Mucosa of stomach (tissue), 1 donor: ENCODE results near the gene PEX5L.
"Not testable (repeated sequence)": the region's sequence is repeated elsewhere in the genome, so short reads cannot be mapped to it uniquely, and the experiment has no call there.

Source experiments
- H3K27me3 ChIP-seq: one replicate; pipeline ENCODE4 v1.7.0; 2013; ENCODE audit warnings: mild to moderate bottlenecking, low read length; ENCODE audit not compliant: control insufficient read depth, insufficient read depth
- H3K36me3 ChIP-seq: one replicate; pipeline ENCODE4 v1.7.0; 2013; ENCODE audit warnings: low read length; ENCODE audit not compliant: control insufficient read depth, insufficient read depth
- H3K4me1 ChIP-seq: one replicate; pipeline ENCODE4 v1.7.0; 2013; ENCODE audit warnings: mild to moderate bottlenecking, low read length; ENCODE audit not compliant: control insufficient read depth, insufficient read depth
- H3K4me3 ChIP-seq: one replicate; pipeline ENCODE4 v1.7.0; 2013; ENCODE audit warnings: low read length
- H3K9ac ChIP-seq: one replicate; pipeline ENCODE4 v1.7.0; 2013; ENCODE audit warnings: mild to moderate bottlenecking, low read length, moderate library complexity
- H3K9me3 ChIP-seq: one replicate; pipeline ENCODE4 v1.7.0; 2013; ENCODE audit warnings: mild to moderate bottlenecking, low read length, moderate library complexity; ENCODE audit not compliant: control insufficient read depth
- donor health status: Pancreatic carcinoma.

The PEX5L gene

DNA sequence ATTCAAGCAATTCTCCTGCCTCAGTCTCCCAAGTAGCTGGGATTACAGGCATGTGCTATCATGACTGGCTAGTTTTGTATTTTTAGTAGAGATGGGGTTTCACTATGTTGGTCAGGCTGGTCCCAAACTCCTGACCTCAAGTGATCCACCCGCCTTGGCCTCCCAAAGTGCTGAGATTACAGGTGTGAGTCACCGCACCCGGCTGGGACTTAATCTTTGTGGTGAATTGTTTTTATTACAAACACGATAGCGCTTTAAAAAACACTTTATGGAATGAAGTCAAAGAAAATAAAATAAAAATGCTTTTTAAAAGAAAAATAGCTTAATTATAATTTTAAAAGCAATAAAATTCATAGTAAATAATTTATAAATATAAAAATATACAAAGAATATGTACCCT is 253.9 kb downstream of the PEX5L start:
- H3K4me3 ChIP-seq, H3K9ac ChIP-seq, H3K4me1 ChIP-seq, H3K36me3 ChIP-seq, H3K27me3 ChIP-seq, H3K9me3 ChIP-seq: not testable (repeated sequence)

DNA sequence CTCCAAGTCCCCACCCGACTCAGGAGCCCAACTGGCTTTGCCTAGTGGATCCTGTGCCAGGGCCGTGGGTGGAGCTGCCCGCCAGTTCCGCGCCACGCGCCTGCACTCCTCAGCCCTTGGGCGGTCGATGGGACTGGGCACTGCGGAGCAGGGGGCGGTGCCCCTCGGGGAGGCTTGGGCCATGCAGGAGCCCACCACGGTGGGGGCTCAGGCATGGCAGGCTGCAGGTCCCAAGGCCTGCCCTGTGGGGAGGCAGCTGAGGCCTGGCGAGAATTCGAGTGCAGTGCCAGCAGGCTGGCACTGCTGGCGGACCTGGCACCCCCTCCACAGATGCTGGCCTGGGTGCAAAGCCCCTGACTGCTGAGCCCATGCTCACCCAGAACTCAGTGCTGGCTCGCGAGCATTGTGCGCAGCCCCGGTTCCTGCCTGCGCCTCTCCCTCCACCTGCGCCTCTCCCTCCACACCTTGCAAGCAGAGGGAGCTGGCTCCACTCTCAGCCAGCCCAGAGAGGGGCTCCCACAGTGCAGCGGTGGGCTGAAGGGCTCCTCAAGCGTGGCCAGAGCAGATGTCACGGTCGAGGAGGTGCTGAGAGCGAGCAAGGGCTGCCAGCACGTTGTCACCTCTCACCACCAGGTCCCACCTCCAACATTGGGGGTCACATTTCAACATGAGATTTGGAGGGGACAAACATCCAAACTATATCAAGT is 261.2 kb downstream of the PEX5L start:
- peaks cover 6% of the 10 kb centered on the region for H3K4me1 ChIP-seq
- H3K4me3 ChIP-seq = no peak overlapping the region
- no peaks in the 10 kb centered on the region for H3K9me3 ChIP-seq
- H3K9ac ChIP-seq = no peak overlapping the region
- no peaks in the 10 kb centered on the region for H3K36me3 ChIP-seq
- H3K27me3 ChIP-seq = no peaks in the 10 kb centered on the region

DNA sequence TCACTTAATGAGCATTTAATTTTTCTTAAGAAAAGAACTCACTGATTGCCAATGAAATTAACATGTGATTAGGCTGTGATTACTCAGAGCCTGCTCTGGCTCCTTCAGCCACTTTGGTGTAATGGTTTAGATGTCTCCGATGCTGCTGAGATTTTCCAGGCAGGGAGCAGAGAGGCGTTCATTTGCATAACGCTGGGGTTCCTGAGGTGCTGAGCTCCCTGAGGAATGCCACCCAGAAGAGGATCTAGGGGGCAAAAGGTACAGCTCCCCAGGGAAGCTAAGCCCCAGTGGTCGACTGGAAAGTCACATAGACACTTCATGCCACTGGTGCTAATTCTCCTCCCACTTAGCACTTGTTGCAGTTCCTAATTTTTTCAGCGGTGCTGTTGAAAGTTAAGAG is 264.4 kb downstream of the PEX5L start:
- Histone ChIP-seq H3K27me3 (no peaks in the 10 kb centered on the region), H3K9ac (no peak overlapping the region), H3K36me3 (no peaks in the 10 kb centered on the region), H3K9me3 (no peaks in the 10 kb centered on the region), H3K4me3 (no peak overlapping the region), H3K4me1 (peaks cover 13% of the 10 kb centered on the region)

DNA sequence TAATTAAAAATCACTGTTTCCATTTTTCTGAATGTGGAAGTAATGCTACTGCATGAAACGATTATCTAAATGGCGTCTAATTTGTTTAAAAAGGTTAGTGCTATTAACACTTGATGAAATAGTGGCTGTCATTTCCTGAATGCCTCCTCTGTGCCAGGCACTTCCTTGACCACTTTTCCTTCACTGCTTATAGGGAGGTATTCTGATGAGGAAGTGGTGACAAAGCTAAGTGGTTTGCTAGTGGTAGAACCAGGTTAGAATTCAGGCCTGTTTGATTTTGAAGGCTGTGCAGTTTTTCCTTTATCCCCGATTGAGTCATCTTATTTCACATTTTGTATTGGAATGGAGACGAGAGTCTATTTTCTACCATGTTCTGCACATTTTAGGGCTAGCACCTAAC is 264.9 kb downstream of the PEX5L start:
- H3K9me3 ChIP-seq = no peaks in the 10 kb centered on the region
- H3K36me3 ChIP-seq = no peaks in the 10 kb centered on the region
- no peak overlapping the region for H3K9ac ChIP-seq
- H3K27me3 ChIP-seq = no peaks in the 10 kb centered on the region
- H3K4me3 ChIP-seq = no peak overlapping the region
- peaks cover 13% of the 10 kb centered on the region for H3K4me1 ChIP-seq

DNA sequence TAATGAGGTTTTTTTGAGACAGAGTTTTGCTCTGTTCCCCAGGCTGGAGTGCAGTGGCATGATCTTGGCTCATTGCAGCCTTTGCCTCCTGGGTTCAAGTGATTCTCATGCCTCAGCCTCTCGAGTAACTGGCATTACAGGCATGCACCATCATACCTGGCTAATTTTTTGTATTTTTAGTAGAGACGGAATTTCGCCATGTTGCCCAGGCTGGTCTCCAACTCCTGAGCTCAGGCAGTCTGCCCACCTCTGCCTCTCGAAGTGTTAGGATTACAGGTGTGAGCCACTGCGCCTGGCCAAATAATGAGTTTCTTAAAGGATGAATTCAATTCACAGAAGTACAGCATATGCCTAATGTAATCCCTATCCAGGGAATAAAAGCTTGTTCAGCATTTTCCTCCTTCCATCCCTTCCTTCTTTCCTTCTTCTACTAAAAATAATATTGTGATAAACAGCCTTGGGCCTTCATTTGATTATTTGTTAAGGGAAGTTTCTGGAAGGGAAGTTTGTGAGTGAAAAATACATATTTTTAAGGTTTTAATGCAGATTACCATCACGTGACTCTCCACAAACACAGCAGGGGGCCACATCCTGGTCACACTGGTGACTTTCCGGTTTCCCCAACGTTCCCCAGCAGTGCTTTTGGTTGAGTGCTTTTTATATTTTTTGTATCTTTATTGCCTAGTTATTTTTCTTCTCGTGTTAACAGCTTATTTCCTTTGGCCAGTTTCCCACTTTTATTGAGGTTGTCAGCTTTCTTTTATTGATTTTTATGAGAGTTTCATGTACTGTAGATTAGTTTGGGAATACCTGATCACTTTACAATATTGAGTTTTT is 267.1 kb downstream of the PEX5L start:
- Histone ChIP-seq H3K9ac (no peak overlapping the region), H3K4me3 (no peak overlapping the region), H3K27me3 (no peaks in the 10 kb centered on the region), H3K36me3 (no peaks in the 10 kb centered on the region), H3K4me1 (peaks cover 13% of the 10 kb centered on the region), H3K9me3 (no peaks in the 10 kb centered on the region)

DNA sequence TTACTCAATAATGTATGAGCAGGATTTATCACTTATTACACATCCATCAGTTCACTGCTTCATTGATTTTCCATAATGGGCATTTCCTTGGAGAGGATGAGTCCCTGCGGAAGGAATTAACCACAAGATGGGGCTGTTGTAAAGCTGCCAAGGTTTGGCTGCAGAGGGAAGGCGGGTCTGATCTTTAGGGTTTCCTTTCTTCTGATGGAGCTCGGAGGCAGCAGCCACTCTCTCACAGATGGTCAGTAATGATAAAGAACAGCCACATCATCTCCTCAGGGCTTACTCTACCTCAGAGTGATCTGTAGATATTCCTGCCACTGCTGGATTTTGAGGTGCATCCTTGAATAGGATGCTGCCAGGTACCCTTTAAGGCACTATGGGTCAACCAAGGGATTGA is 268.7 kb downstream of the PEX5L start:
- Histone ChIP-seq H3K4me3 (no peak overlapping the region), H3K27me3 (no peaks in the 10 kb centered on the region), H3K4me1 (peaks cover 13% of the 10 kb centered on the region), H3K36me3 (no peaks in the 10 kb centered on the region), H3K9ac (no peak overlapping the region), H3K9me3 (no peaks in the 10 kb centered on the region)

DNA sequence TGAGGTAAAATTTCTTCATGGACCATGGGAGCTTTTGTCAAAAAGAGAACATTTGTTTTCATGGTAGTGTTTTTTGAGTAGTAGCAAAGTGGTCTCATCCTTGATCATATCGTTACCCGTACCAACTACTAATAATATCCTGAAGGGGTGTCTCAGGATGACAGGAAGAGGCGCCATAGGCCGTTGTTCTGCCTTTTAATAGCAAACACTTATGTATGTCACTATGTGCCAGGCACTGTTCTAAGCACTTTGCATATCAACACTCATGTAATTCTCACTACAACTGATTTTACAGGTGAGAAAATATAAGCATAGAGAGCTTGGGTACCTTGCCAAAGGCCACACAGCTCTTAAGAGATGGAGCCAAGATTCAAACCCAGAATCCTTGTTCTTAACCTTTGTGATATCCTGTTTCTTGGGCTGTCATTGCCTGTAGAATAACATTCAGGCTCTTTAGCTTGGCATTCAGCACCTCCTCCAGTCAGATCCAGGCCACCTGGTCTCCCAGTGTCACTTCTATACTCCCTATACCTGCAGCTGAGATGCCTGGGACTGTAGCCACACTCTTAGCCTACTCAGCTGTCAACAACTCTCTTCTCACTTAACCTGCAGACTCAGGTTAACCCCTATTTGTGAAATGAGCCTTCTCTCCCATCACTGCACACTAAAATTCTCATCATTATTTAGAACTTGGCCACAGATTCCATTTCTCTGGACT is 270.2 kb downstream of the PEX5L start:
- Histone ChIP-seq H3K36me3 (no peaks in the 10 kb centered on the region), H3K27me3 (no peaks in the 10 kb centered on the region), H3K4me3 (no peak overlapping the region), H3K9ac (no peak overlapping the region), H3K9me3 (no peaks in the 10 kb centered on the region), H3K4me1 (peaks cover 10% of the 10 kb centered on the region)

DNA sequence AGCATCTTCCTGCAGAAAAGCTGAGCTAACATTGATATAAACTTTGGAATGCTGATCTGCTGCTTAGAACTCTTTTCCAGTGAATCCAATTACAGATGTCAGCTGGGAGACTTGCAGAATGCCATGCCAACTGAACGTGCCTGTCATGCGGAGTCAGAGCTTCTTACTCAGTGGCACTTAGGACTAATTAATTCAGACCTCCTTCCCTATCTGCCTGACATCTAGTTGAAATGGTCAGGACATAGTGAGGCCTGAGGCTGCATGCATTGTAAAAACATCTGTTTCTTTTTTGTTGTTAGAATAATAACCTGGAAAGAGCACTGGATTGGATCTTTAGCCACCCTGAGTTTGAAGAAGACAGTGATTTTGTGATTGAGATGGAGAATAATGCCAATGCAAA is 271.3 kb downstream of the PEX5L start:
- Histone ChIP-seq H3K9me3 (no peaks in the 10 kb centered on the region), H3K36me3 (no peaks in the 10 kb centered on the region), H3K4me3 (no peak overlapping the region), H3K27me3 (no peaks in the 10 kb centered on the region), H3K4me1 (peaks cover 6% of the 10 kb centered on the region), H3K9ac (no peak overlapping the region)

DNA sequence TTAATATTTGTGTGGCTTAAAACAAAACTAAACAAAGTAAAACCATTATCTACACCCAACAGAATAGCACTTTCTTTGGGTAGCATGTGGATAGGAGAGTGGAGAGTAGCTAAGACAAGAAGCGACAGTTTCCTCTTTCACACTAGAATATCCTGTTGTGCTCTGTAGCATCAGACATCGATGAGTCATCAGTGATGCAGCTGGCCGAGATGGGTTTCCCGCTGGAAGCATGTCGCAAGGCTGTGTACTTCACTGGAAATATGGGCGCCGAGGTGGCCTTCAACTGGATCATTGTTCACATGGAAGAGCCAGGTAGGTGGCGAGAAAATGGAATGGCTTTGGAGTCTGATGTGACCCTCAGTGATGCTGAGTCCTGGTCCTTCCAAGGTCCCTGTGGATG is 275.8 kb downstream of the PEX5L start:
- no peak overlapping the region for H3K4me3 ChIP-seq
- H3K4me1 ChIP-seq = no peaks in the 10 kb centered on the region
- H3K36me3 ChIP-seq = no peaks in the 10 kb centered on the region
- no peaks in the 10 kb centered on the region for H3K9me3 ChIP-seq
- no peak overlapping the region for H3K9ac ChIP-seq
- no peaks in the 10 kb centered on the region for H3K27me3 ChIP-seq

DNA sequence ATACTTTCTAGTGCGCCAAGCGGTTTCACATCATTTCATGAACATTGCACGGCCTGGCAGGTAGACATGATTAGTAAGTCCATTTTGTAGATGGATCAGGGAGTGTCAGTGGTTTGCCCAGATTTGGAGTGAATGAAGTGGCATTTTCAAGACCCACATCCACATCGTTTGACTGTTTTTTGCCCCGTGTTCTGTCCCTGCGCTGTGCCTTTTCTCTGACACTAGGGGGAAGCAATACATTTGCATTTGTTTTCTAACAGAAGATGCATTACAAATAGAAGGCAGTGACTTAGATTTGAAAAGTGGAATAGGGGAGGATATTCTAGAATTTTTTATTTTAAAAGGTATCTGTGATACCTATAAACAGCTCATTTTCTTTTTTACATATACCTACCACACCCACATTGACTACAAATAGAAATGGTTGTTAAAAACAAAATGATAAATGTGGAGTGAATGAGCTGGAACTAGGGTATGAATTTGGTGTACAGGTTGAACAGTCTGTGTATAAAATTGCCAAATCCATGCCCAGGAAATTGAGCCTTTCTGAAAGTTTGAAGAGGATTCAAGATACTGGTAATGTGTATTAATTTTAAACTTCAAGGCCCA is 285.9 kb downstream of the PEX5L start:
- Histone ChIP-seq H3K9me3 (no peaks in the 10 kb centered on the region), H3K9ac (no peak overlapping the region), H3K27me3 (no peaks in the 10 kb centered on the region), H3K36me3 (no peaks in the 10 kb centered on the region), H3K4me1 (no peaks in the 10 kb centered on the region), H3K4me3 (no peak overlapping the region)

DNA sequence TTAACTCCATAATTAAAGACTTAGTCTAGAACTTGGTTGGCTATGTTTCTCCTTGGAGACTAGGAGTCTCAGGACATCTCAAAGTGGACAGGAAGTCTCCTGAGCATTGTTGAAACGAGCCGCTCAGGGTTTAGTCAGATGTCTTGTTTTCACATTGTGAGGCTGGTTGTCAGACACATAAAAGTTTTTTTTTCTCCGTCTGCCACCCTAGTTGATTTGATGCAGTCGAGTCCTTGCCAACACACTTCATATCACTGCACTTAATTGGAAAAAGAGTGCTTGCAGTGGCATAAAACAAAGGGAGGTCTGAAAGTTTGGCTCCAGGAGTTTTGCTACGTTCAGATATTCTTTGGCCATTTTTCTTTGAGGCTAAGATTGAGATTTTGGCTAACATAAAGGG is 291.0 kb downstream of the PEX5L start:
- no peak overlapping the region for H3K4me3 ChIP-seq
- H3K36me3 ChIP-seq = no peaks in the 10 kb centered on the region
- no peaks in the 10 kb centered on the region for H3K4me1 ChIP-seq
- no peaks in the 10 kb centered on the region for H3K27me3 ChIP-seq
- H3K9me3 ChIP-seq = no peaks in the 10 kb centered on the region
- no peak overlapping the region for H3K9ac ChIP-seq

DNA sequence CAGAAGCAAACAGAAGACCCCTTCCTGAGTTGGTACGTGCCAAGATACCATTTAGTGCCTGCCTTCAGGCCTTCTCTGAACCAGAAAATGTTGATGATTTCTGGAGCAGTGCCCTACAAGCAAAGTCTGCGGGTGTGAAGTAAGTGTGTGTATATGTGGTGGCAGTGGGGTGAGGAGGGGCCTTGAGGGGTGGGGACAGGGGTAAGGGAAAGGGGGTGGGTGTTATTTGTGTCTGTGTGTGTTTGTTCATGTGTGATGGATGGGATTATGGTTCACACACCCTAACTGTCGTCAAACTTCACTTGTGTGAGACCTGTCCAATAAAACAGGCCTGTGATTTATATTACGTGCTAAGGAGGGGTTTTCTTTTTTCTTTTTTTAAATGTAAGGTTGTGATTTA is 291.7 kb downstream of the PEX5L start:
- Histone ChIP-seq H3K4me3 (no peak overlapping the region), H3K36me3 (no peaks in the 10 kb centered on the region), H3K27me3 (no peaks in the 10 kb centered on the region), H3K9me3 (no peaks in the 10 kb centered on the region), H3K4me1 (no peaks in the 10 kb centered on the region), H3K9ac (no peak overlapping the region)
